Smooth muscle cell (in vitro differentiated cells): Measurements from ENCODE around the gene COL6A3. TPM values are rescaled to one million over a fixed set of nuclear protein-coding genes. Genes with fewer than 3 reads are reported as not detected.
A peak's percentile ranks its signal among the peaks of the same experiment; 100 is the strongest.

Source experiments
- DNase-seq: peaks from one replicate; lab custom pipeline; 2025; ENCODE audit not compliant: unreplicated experiment; lab: John Stamatoyannopoulos, UW
- H2AFZ ChIP-seq: fragments of 200-600 bp; sonication (generic); 2 replicates; pipeline ENCODE4 v1.6.0; 2016; ENCODE audit warnings: antibody characterized with exemption, low read depth, mild to moderate bottlenecking
- H3F3A ChIP-seq: fragments of 200-600 bp; sonication (generic); 2 replicates; pipeline ENCODE4 v1.6.0; 2017; ENCODE audit warnings: antibody characterized with exemption, low read depth
- H3K27ac ChIP-seq: fragments of 200-600 bp; sonication (generic); 2 replicates; pipeline ENCODE4 v1.5.1; 2016; ENCODE audit warnings: low read depth, mild to moderate bottlenecking
- H3K27me3 ChIP-seq: fragments of 200-600 bp; sonication (generic); 2 replicates; pipeline ENCODE4 v1.6.1; 2016; ENCODE audit warnings: low read depth, mild to moderate bottlenecking
- H3K36me3 ChIP-seq: fragments of 200-600 bp; sonication (generic); 2 replicates; pipeline ENCODE4 v1.5.1; 2016; ENCODE audit warnings: low read depth
- H3K4me1 ChIP-seq: fragments of 200-600 bp; sonication (generic); 2 replicates; pipeline ENCODE4 v1.5.1; 2016; ENCODE audit warnings: low read depth
- H3K4me2 ChIP-seq: fragments of 200-600 bp; sonication (generic); 2 replicates; pipeline ENCODE4 v1.6.0; 2016; ENCODE audit warnings: mild to moderate bottlenecking
- H3K4me3 ChIP-seq: fragments of 200-600 bp; sonication (generic); 2 replicates; pipeline ENCODE4 v1.5.1; 2016; ENCODE audit warnings: mild to moderate bottlenecking
- H3K79me2 ChIP-seq: fragments of 200-600 bp; sonication (generic); 2 replicates; pipeline ENCODE4 v1.6.0; 2016; ENCODE audit warnings: low read depth, mild to moderate bottlenecking
- H3K9ac ChIP-seq: fragments of 200-600 bp; sonication (generic); 2 replicates; pipeline ENCODE4 v1.6.0; 2016; ENCODE audit warnings: low read depth
- H3K9me3 ChIP-seq: fragments of 200-600 bp; sonication (generic); replicated peaks from 2 replicates; pipeline ENCODE4 v1.5.1; 2016; ENCODE audit warnings: low read depth
- H4K20me1 ChIP-seq: fragments of 200-600 bp; sonication (generic); 2 replicates; pipeline ENCODE4 v1.6.0; 2016; ENCODE audit warnings: low read depth
- CTCF ChIP-seq: fragments of 200-600 bp; sonication (generic); IDR thresholded peaks from 2 replicates; pipeline ENCODE4 v1.5.1; 2017; ENCODE audit warnings: borderline replicate concordance, mild to moderate bottlenecking, antibody characterized with exemption; ENCODE audit not compliant: insufficient read depth, poor library complexity, severe bottlenecking
- WGBS: methylation state at CpG from one replicate; pipeline ENCODE4 v1.1.7; 2016; ENCODE audit warnings: low lambda C conversion rate; 5-methylcytosine and 5-hydroxymethylcytosine counted together
- polyA plus RNA-seq: library from polyadenylated mRNA; unstranded; fragments of >200 nt; fragmentation: Nextera tagmentation; extraction: Ambion mirVana; gene quantifications from 2 replicates; pipeline ENCODE4 v1.2.1, GENCODE V29; 2016
- total RNA-seq: library from RNA; depleted of rRNA; stranded (reverse); fragments of >200 nt; gene quantifications from 2 replicates; pipeline ENCODE4 v1.2.3, GENCODE V29; 2014

The COL6A3 gene
- total and polyA plus RNA-seq, 2 experiments from 2014 or later = 888 to 1,708 TPM

- Histone ChIP-seq H3F3A (peaks cover 61% of the 10 kb centered on the region), H3K4me2 (peak overlapping the region; percentile 69), H3K4me3 (peak overlapping the region; percentile 13), H3K27me3 (no peaks in the 10 kb centered on the region), H3K4me1 (peaks cover 4% of the 10 kb centered on the region), H3K79me2 (peaks cover 80% of the 10 kb centered on the region), H3K36me3 (no peaks in the 10 kb centered on the region), H3K9ac (peak overlapping the region; percentile 30), H3K27ac (peak overlapping the region; percentile 100), H2AFZ (no peak overlapping the region), H4K20me1 (peaks cover 4% of the 10 kb centered on the region), H3K9me3 (no peaks in the 10 kb centered on the region)
- peak; percentile 39 for DNase-seq
- peak; percentile 79 for TF ChIP-seq CTCF
- 26% methylated on average over 23 of the region's 23 CpGs for WGBS
Observed at GRCh38 chr2:237421542-237422116, 7.7 kb upstream of the COL6A3 start.

- no peak for TF ChIP-seq CTCF
- no peaks in the 10 kb centered on the region for H3K9me3 ChIP-seq
- peak overlapping the region; percentile 100 for H3K27ac ChIP-seq
- peaks cover 53% of the 10 kb centered on the region for H3F3A ChIP-seq
- WGBS = 83% methylated on average over 3 of the region's 3 CpGs
- H3K27me3 ChIP-seq = no peaks in the 10 kb centered on the region
- peaks cover 17% of the 10 kb centered on the region for H4K20me1 ChIP-seq
- no peaks in the 10 kb centered on the region for H3K36me3 ChIP-seq
- H3K9ac ChIP-seq = no peak overlapping the region
- H3K4me3 ChIP-seq = no peak overlapping the region
- H3K4me2 ChIP-seq = no peak overlapping the region
- no peak overlapping the region for H2AFZ ChIP-seq
- peaks cover 89% of the 10 kb centered on the region for H3K79me2 ChIP-seq
- peaks cover 4% of the 10 kb centered on the region for H3K4me1 ChIP-seq
- no peak for DNase-seq
Observed at GRCh38 chr2:237418300-237418699, 4.3 kb upstream of the COL6A3 start.

- no peak for DNase-seq
- peaks cover 4% of the 10 kb centered on the region for H3K4me1 ChIP-seq
- H3K36me3 ChIP-seq = no peaks in the 10 kb centered on the region
- no peaks in the 10 kb centered on the region for H3K9me3 ChIP-seq
- WGBS = 28% methylated on average over 25 of the region's 25 CpGs
- peaks cover 93% of the 10 kb centered on the region for H3K79me2 ChIP-seq
- TF ChIP-seq CTCF = no peak
- peak overlapping the region; percentile 98 for H3K4me2 ChIP-seq
- peak overlapping the region; percentile 86 for H3K27ac ChIP-seq
- peaks cover 60% of the 10 kb centered on the region for H3F3A ChIP-seq
- no peak overlapping the region for H2AFZ ChIP-seq
- H3K27me3 ChIP-seq = no peaks in the 10 kb centered on the region
- peak overlapping the region; percentile 81 for H3K9ac ChIP-seq
- H3K4me3 ChIP-seq = peak overlapping the region; percentile 79
- H4K20me1 ChIP-seq = peaks cover 68% of the 10 kb centered on the region
Observed at GRCh38 chr2:237412988-237413776, 782 bp downstream of the COL6A3 start.
